ENCODE results near the gene GRAP2.
"Not testable (repeated sequence)": the region's sequence is repeated elsewhere in the genome, so short reads cannot be mapped to it uniquely, and the experiment has no call there.

The GRAP2 gene

DNA sequence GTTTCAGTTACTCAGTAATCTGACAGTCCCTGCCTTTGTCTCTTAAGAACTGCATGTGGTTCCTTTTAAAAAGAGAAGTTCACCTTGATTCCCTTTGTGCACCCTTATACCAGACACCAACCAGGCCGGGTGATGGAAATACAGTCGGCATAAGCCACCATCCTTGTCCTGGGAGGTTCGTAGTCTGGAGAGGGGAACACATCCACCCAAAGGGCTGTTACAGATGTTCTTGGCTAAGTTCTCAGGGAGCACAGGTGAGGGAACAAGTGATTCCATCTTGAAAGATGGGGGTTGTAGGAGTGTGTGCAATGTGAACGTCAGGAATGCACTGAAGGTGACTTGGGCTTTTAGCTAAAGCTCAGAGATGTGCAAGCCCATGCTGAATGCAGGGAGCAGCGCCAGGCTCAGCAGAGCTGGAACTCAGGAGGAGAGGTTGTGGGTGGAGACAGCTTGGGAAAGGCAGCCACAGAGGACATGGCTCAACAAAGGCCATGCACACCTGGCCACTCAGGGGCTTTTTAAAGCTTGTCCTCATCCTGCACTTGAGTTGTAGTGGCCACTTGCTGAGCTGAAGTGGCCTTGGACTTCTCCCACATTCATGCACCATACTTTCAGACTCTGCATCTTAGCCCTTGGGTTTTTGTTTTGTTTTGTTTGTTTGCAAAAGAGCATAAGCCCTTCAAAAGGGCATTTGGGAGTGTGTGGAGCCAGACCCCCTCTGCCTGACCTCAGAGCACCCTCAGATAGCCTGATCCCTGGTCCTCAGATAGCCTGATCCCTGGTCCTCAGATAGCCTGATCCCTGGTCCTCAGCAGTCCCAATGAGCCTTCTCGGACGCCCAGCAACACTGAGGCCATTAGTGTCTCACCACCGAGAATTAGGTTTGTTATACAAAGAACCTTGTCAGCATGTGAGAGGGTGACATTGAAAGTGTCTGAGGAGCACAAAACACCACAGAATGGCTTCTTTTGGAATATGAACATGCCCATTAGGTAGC lies 46.6 kb downstream of the GRAP2 start:
- no peak for DNase-seq

DNA sequence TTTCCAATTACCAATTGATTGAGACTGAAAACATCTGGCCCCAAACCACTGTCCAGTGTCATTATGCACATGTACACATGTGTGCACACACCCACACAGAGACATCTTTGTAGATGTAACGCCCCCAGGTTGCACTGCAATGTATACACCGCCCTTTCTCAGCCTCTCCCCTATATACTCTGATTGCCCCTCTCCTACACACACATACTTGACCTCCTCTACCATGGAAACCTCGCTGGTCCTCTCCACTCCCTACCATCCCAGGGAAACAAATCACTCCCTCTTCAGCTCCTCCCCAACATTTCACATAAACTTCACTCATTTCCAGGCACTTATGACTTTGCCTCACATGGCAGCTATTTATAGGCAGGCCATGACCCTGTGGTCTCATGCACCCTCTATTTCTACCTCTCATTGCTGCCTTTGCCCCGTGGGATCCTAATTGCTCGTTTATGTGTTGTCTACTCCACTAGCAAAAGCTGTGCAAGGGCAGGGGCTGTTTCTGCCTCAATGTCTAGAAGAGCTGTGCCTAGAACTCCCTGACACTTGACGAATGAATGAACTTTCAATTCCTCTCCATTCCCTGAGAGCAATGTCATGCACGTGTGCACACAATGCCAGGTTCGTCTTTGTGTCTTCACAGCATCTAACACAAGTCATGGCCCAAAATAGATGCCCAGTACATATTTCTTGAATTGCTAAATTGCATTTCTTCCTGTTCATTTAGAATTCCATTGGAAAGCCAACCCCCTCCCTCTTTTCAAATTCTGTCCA lies 49.3 kb downstream of the GRAP2 start:
- DNase-seq: no peak

DNA sequence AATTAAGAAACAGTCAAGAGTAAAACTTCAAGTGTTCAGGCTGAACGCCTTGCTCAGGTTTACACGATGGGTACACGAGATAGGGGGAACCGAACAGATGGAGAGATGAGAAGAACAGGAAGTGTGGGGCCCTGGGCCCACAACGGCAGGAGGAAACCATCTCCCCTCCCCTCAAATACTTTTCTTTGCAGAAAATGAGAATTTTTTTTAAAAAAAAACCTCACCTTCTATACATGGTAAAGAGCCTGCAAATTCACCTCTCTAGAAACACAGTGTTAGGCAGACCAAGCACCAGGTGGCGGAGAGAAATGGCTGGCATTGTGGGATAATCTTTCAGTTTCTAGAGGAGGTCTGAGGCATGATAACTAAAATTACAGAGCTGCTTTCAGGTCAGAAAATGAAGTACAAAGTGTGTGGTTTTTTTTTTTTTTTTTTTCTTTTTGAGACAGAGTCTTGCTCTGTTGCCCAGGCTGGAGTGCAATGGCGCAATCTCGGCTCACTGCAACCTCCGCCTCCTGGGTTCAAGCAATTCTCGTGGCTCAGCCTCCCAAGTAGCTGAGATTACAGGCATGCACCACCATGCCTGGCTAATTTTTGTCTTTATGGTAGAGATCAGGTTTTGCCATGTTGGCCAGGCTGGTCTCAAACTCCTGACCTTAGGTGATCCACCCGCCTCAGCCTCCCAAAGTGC lies 50.9 kb downstream of the GRAP2 start:
- not testable (repeated sequence) for DNase-seq

DNA sequence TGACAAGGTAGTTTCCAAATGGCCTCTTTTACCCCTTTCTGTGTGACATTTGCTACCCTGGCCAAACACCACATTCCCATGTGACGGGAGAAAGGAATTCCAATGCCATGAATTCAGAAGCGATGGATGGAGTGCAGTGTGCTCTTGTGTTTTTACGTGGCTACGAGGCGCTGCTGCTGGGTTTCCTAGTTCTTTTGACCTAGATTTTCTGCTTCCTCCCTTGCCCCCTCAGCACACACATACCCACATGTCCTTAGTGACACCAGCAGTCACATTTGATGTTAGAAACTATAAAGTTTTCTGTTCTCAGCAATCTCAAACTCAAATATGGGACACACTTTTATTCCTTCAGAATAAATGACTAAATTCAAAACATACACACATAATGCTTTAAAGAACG lies 51.5 kb downstream of the GRAP2 start:
- no peak for DNase-seq

DNA sequence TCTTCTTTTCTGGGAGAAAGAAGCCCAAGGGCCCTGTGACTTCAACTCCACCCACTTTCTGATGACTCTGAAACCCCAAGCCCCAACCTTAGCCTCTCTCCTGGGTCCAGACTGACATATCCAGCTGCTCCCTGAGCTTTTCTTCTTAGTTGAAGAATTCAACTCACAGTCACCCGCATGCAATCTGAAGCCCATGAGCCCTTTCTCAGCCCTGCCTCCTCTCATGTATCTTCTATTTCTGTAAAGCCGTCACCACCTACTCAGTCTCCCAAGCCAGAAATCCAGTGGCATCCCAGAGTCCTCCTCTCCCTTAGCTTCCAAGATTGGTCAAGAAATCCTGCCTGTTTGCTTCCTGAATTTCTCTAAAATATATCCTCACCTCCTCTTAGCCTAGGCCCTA lies 52.2 kb downstream of the GRAP2 start:
- no peak for DNase-seq

DNA sequence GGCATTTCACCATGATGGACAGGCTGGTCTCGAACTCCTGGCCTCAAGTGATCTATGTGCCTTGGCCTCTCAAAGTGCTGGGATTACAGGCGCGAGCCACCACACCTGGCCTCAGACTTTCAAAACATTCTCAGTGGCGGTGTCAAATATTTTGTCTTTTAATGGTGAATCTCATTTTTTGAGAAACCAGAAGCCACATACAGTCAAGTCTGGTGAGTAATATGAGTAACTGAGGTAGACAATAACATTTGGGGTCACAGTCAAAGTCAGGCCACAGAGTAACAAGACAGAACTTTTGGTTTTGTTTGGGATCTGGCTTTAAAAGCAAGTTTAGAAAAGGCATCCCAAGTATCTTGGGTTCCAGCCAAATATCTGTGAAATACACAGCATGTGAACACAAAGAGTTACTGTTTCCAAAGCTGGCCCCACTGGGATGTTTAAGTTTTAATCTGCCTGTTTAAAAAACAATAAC lies 53.7 kb downstream of the GRAP2 start:
- DNase-seq: no peak

DNA sequence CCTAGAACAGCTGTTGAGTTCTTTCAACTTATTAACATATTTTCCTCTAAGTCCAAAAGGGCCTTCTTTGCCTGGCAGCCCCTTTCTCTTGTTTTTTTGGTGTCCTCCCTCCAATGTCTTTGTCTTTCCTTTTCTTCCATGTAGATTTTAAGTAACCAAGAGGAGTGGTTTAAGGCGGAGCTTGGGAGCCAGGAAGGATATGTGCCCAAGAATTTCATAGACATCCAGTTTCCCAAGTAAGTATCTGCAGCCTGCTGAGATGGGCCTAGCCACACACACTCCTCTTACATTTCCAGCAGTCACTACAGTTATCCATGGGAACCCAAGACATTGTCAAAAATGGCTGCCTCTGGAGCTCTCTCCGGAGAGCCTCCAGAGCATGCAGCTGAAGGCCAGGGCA lies 54.8 kb downstream of the GRAP2 start:
- DNase-seq: no peak

DNA sequence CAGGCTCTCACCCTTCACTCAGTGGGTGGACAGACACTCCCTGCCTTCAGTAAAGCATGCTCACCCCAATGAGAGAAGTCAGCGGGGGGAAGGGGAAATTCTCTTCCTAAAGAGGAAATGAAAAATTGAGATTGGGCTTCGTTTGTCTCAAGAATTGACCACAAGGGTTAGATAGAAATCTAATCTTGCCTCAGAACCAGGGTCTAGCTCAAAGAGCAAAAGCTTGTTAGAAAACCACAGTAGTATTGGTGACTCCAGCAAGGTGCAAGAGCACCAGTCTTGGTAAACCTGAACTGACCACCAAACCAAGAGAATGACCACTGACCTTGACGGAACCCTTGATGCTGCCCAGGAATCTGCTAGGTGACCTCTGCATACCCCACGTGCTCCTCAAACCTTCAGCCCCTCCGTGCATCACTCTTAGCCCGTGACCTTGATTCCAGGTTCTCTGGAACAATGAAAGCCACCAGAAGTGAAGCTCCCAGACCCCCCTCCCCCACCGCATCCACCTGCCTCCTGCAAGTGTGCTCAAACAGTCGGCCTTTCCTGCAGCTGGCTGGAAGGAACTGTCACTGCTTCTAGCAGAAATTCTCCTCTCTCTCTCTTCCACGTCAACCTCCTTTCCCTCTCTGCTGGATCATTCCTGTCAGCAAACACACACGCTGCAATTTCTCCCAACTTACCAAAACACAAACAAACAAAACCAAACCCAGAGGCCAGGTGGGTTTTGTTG lies 56.2 kb downstream of the GRAP2 start:
- DNase-seq: no peak

DNA sequence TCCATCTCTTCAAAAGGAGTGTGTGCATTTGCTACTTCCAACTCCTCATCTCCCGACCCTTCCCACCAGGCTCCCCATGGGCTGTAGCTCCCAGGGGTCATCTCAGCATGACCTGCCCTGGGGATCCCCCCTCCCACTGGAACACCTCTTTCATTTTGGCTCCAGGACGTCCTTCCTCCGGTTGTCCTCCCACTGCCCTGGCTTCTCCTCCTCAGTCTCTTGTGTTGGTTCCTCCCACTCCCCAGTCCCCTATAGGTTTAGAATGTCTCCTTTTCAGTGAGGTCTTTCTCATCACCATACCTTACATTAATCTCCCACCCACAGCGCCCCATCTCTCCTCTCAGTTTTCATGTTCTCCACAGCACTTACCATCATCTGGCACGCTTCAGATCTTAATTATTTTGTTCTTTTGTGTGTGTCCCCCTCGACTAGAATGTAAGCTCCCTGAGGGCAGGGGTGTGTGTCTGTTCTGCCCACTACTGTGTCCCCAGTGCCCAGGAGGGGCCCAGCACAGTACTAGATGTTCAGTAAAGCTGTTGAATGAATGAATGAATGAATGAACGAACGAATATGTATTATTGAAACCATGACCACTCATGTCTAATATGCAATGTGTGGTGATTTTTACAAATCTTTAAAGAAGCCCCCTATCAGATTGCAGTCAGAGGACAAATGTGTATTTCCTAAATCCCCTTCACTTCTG lies 57.3 kb downstream of the GRAP2 start:
- DNase-seq: no peak

DNA sequence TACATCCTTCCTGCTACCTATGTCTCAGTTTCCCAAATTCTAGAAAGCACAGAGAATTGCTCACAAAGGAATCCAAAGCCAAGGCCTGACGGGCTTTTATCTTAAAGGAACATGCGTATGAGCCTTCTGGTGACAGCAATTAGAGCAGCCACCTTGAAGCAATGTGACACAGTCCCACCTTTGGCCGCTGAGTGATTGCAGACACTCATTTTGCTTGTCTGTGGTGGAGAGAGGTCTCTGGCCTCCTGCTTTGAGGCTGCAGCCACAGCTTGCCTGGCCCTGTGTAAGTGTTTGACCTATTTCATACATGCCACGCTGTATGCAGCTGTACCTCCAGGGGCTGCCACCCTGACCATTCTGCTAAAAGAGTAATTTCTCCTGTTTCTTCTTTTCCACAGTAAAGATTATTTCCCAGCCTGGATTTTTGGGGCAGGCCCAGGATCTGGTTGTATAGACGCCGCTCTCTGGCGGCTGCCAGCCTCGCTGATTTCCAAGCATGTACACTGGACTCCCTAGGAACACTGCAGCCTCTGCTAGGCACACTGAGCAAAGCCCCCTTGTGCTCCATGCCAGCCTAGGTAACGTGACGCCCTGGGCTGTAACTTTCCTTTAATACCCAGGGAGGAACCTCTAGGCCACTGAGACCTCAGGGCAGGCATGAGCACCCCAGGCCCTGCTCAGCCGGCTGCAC lies 58.2 kb downstream of the GRAP2 start:
- no peak for DNase-seq

DNA sequence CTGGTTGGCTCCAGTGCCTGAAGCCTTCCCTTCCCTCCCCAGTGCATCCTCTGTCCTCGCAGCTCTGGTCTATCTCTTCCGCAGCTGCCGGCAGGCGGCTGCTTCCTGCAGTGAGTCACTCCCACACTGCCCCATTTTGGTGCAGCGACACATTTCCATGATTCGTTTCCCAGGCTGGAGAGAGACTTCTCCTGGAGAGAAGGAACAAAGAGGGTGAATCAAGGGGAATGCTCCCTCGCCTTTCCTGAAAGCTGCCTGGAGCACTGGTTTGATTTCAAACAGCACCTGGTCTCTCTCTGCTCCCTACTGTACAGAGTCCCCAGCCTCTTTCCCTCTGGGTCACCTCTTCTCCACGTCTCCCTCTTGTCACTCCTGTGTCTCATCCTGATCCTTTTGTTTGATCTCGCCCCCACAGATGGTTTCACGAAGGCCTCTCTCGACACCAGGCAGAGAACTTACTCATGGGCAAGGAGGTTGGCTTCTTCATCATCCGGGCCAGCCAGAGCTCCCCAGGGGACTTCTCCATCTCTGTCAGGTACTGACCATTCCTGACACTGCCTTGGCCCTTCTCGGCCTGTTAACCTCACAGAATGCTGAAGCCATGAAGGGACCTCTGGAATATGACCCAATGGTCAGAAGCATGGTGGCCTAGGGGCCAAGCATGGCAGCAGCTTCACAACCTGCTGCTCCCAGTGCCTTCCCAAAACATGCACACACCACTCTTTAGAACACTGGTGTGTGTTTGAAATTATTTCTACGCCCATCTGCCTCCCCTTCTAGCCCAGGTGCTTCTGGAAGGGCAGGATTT lies 59.0 kb downstream of the GRAP2 start, which contains the start of gene TMA7B:
TSS of gene TMA7B (plus strand) at position 758 of the 808 bp plus-strand sequence. CDS start 3,978 bp downstream, outside the sequence.
- DNase-seq: no peak

DNA sequence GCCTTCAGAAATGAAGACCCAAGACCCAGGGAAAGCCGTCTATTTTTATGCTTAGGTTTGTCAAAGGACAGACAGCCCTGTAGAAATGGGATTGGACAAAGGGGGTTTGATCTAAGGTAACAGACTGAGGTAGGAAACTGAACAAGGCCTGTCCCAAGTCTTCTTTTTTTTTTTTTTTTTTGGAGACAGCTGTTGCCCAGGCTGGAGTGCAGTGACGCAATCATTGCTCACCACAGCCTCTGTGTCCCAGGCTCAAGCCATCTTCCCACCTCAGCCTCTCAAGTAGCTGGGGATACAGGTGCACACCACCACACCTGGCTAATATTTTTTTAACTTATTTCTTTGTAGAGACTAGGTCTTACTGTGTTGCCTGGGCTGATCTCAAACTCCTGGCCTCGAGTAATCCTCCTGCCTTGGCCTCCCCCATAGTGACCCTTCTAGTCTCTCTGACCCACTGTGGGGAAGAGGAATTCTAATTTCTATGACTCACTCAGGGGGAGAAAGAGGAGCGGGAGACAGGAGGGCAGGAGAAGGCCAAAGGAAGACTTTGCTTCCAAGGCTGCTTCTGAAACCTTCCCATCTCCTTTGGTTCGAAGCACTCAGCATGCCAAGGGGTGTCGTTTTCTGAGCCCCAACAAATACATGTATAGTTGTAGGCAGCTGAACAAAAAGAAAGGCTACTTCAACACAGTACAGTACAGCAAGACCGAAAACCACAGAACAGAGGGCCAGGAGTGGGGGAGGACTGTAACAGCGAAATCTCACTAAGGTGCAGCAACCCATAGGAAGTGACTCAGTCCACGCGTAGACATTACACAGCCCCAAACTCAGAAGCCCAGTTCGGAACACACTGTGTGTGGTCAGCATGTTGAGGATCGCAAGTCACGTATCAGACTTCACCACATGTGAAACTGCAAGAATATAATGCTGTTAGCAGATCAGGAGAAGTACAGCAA lies 60.2 kb downstream of the GRAP2 start:
- DNase-seq: no peak

DNA sequence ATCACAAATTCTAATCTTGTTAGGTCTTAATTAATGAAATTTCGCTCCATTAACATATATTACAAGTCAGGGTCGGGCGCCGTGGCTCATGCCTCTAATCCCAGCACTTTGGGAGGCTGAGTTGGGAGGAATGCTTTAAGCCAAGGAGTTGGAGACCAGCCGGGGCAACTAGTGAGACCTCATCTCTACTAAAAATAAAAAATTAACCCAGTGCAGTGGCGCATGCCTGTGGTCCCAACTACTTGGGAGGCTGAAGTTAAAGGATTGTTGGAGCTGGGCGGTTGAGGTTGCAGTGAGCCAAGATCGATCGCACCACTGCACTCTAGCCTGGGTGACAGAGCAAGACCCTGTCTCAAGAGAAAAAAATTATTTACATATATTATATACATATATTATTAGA lies 61.2 kb downstream of the GRAP2 start:
- no peak for DNase-seq

DNA sequence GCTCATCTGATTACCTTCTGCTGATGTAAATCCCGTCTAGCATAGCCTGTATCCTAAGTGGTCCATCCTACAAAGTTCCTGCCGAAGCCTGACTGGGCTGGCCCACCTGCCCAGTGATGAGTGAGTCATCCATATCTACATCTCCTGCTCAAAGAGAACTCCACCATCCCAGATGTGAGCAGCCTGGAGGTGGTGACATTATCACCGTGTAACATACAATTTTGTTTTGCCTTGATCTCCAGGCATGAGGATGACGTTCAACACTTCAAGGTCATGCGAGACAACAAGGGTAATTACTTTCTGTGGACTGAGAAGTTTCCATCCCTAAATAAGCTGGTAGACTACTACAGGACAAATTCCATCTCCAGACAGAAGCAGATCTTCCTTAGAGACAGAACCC lies 64.9 kb downstream of the GRAP2 start:
- no peak for DNase-seq

DNA sequence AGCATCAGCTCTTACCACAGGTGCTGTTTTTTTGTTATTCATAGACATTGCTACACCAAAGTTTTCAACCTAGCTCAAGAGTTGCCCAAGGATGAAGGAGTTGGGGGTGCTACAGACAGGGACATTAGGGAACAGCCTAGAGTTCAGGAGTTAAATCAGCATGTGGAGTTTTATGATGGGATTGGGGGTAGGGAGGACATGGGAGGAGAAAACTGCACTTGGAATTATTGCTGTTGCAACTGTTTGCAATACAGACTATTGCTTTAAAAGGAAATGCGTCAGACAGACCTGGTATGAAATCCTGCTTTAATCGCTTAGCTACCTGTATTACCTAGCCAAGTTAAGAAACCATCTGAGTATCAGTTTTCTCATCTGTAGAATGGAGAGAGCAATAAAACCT lies 65.6 kb downstream of the GRAP2 start:
- no peak for DNase-seq

DNA sequence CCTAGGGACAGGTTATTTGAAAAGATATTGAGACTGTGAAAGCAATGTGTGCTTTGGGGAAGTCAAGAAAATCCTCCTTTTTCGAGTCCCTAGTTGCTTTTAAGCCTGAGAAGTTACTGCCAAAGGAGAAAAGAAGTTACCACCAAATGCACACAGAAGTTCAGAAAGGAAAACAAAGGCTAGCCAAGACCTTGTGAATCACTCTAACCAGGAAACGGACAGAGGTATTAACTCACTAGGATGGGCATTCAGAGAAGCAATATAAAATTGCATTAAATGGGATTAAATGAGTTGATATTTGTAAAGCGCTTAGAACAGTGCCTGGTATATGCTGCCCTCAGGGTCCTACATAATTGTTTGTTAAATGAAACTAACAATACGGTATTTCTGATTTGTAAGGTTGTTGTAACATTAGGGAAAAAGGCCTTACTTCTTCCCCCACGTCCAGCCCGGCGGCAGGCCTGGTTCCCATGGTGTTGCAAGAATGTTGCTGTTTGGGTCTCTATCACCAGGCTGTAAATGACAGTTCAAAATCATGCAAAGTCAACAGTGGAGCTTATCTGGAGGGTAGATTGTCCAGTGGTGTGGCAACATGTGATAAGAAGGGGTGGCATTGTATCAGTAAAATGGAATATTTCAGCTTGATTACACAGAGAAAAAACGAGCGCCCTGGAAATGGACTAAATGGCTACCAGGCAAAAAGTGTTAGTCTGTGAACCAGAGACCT lies 66.4 kb downstream of the GRAP2 start:
- DNase-seq: no peak

DNA sequence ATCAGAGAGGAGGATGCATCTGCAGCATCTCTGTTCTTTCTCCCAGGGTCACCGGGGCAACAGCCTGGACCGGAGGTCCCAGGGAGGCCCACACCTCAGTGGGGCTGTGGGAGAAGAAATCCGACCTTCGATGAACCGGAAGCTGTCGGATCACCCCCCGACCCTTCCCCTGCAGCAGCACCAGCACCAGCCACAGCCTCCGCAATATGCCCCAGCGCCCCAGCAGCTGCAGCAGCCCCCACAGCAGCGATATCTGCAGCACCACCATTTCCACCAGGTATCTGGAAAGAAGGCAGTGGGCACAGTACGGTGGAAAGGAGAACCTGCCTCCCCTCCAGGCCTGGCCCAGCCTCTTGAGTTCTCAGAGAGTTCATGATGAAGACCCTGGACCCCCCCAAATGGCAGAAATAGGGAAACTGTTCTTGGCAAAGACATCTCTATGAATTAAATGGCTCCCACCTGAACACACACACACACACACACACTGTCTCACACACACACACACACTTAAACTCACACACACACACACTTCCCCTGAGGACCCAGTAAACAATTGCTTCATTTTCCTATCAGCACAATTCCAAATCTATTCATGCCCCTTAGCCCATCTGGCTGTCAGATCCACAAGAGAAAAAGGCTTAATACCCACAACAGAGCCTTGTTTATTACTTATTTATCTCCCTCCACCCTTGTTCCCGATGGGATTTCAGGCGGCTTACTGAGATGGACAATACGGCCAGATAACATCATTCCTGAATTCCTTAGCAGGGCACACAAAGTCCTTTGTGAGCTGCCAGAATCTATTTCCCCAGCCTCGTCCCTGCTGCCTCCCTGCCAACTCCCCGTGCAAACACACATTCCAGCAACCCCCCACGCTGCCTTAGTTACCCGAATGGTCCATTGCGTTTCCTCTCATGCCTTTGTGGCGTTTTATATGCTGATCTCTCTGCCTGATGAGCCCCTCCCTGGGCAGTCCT lies 67.4 kb downstream of the GRAP2 start:
- DNase-seq: no peak
